ENCODE data around the gene ARHGAP15.

GRCh38 chr2:143704451-143705106 lies 575.4 kb downstream of the ARHGAP15 start:
- TF ChIP-seq TAF1 (IDR thresholded peaks at IDR 0.05; ENCODE audit: low read depth) (no peak), USF1 (IDR thresholded peaks at IDR 0.05) (no peak), MAX (IDR thresholded peaks at IDR 0.05) (no peak), RAD21 (IDR thresholded peaks at IDR 0.05; ENCODE audit: low read depth) (no peak), EP300 (IDR thresholded peaks at IDR 0.05; ENCODE audit: borderline replicate concordance) (no peak), EGR1 (IDR thresholded peaks at IDR 0.05) (no peak), REST (IDR thresholded peaks at IDR 0.05; ENCODE audit: low read depth) (no peak), TCF12 (IDR thresholded peaks at IDR 0.05; ENCODE audit: low read depth) (no peak), ZBTB7A (IDR thresholded peaks at IDR 0.05; ENCODE audit: low read depth) (no peak), CEBPB (IDR thresholded peaks at IDR 0.05) (no peak), NFIC (IDR thresholded peaks at IDR 0.05) (no peak), CREB1 (IDR thresholded peaks at IDR 0.05; ENCODE audit: low read depth) (no peak), TEAD4 (IDR thresholded peaks at IDR 0.05) (no peak)

All from Ishikawa (cell line).